ENCODE data around the gene NEURL2.

Gene NEURL2

GRCh38 chr20:45857882-45858216 lies 33.2 kb downstream of the NEURL2 start:
- peak in 6 of 42 donors; percentile 11 to 62 (median 40) for DNase-seq
- intact Hi-C loops (cut with DNase I), result no loop called here

DNA sequence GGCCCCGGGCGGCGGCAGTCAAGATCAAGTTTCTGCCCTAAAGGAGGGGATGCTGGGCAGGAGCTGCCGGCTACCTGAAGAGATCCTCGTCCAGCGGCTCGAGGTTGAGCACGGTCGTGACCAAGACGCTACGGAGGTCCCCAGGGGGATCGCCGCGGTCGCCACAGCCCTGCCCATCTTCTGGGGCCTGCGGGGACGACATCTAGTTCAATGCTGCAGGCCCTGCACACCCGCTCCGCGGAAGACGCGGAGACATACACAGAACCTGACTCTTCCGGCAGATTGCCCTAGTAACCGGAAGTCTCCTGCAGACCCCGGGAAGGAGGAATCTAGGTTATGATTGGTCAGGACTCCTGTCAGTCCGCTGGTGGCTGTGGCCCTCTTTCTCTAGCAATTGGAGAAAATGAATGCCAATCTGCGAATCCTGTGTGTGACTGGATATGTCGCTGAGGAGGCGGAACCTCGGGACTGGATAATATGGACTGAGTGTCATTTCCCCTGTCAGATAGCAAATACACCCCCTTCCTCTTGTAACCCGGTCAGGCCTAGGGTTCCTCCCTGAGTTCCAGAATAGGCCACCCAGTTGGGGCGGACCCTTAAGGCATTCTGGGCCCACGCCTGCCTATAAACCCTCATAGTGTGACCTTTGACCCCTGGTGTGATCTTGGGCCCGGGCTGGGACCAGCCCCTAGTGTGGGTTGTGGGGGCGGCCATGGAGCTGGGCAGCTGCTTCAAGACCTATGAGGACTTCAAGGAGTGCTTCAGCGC lies 33.7 kb downstream of the NEURL2 start, which contains the start of the genes ACOT8 and ZSWIM3:
ACOT8 (minus strand) TSS at position 279 of the 768 bp plus-strand sequence; CDS start at position 202, 77 bp downstream.
ZSWIM3 (plus strand) TSS at position 501 of the 768 bp plus-strand sequence; CDS start at position 713, 212 bp downstream.
- peak; percentile 79 to 100 (median 97) for DNase-seq
- intact Hi-C loops (cut with DNase I), result no loop called here

GRCh38 chr20:45853484-45853883 lies 37.5 kb downstream of the NEURL2 start:
- intact Hi-C loops (cut with DNase I), result no loop called here
- no peak for DNase-seq

- DNase-seq, result no peak
- intact Hi-C loops (cut with DNase I), result no loop called here
Observed at GRCh38 chr20:45852326-45852725, 38.7 kb downstream of the NEURL2 start.

DNA sequence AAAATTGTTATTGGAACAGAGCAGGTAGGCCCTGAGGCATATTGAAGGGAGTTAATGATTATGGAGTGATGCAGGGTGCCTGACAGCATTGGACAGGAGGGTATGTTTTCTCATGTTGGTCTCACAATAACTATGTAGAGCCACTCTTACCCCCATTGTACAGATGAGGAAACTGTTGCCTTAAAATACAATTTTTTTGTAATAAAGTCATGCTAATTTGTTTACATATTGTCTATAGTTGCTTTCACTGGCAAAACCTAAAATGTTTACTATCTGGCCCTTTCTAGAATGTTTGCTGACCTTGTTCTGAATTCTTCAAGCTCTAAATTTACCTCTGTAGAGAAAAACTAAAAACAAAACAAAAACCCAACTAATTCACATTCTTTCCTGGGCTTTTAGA lies 39.5 kb downstream of the NEURL2 start:
- intact Hi-C loops (cut with DNase I), result no loop called here
- DNase-seq, result no peak

DNA sequence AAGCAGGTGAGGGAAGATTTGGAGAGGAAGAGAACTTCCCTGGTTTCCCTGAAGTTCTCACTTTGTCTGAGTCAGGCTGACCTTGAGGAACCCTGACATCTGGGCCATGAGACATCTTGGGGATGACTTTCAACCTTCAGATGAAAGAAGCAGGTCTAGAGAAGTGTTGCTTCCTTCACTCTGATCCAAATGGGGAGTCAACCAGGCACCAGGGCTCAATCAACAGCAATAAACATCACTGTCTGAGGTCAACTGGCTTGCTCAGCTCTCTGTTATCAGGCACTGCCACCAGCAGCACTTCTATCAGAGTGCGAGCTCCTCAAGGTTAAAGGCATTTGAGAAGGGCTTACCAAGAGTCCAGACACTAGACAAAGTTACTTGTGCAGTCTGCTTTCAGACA lies 40.1 kb downstream of the NEURL2 start:
- intact Hi-C loops (cut with DNase I), result no loop called here
- DNase-seq, result no peak

DNA sequence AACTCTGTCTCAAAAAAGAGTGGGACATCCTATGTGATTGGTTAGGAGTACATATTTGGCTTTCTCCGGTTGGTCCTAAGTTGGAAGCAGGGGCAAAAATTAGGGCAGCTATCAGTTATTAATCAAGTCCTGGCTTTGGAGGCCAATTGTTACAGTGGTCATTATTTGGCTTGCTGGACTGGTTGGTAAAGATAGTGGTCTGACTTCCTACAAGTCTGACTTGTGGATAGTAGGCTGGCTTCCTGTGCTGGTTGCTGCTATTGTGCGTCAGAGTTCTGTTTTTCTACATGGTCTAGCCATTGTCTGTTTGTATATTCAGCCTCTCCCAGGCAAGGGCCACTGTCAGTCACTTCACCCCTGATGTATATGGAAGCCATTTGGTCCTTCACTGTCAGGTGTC lies 40.8 kb downstream of the NEURL2 start:
- intact Hi-C loops (cut with DNase I), result no loop called here
- no peak for DNase-seq

- intact Hi-C loops (cut with DNase I), result no loop called here
- DNase-seq, result no peak
Observed at GRCh38 chr20:45848969-45849582, 41.9 kb downstream of the NEURL2 start.

DNA sequence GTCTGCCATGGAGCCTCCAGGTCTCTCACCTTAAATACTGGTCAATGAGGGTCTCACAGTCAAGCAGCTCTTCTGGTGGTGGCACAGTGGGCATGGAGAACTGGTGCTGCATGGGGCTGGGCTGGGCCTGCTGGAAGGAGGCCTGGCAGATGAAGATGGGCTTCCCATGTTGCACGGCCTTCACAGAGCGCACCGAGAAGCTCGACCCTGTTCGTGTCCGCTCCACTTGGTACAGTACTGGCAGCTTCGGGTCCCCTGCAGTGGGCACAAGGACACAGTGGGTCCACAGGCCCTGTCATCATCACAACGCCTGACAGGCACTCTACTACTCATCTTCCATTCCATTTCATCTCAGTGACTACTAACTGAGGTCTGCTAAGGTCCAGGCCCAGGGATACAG lies 42.6 kb downstream of the NEURL2 start:
- intact Hi-C loops (cut with DNase I), result no loop called here
- no peak for DNase-seq

DNA sequence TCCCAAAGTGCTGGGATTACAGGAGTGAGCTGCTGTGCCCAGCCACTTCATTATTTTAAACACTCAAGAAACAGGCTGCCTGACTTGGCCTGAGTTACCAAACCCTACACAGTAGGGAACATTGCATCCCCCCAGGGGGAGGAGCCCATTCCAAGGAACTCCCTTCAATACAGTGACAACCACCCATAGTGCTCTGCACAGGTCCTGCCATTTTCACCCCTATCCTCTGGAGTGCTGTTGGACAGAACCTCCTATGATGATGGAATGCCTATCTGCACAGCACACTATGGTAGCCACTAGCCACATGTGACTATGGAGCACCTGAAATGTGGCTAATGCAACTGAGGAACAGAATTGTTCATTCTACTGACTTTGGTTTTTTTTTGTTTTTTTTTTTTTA lies 45.6 kb downstream of the NEURL2 start:
- no peak for DNase-seq
- intact Hi-C loops (cut with DNase I), result no loop called here

GRCh38 chr20:45843506-45843905 lies 47.5 kb downstream of the NEURL2 start:
- intact Hi-C loops (cut with DNase I), result no loop called here
- DNase-seq, result no peak

GRCh38 chr20:45842169-45842812 lies 48.7 kb downstream of the NEURL2 start:
- intact Hi-C loops (cut with DNase I), result no loop called here
- no peak for DNase-seq

DNA sequence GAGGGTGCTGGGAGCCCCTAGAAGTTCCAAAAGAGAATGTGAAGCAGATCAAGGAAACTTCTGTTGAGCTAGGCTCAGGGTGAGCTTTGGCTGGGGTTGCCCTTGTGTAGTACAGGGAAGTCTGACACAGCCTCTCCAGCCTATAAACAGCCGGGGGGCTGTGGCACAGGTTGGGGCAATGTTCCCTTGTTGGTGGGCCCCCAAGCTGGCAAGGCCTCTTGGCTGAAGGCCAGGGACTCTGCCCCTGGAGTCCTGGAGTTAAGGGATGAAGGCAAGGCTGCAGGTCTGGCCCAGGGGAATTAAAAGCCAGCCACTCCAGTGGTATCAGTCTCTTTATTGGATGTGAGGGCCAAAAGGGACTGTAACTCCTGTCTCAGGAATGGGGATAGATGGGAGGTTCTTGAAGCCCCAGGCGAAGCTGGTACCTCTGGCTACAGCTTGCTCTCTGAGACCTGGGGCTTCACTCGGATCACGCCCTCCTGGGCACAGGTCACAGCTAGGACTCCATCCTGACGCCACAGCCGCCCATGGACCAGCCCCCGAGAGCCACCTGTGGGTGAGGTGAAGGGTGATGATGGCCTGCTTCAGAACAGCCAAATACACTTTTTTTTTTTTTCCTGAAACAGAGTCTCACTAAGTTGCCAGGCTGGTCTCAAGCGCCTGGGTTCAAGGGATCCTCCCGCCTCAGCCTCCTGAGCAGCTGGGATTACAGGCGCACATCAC lies 49.4 kb downstream of the NEURL2 start:
- intact Hi-C loops (cut with DNase I), result no loop called here
- DNase-seq, result no peak

DNA sequence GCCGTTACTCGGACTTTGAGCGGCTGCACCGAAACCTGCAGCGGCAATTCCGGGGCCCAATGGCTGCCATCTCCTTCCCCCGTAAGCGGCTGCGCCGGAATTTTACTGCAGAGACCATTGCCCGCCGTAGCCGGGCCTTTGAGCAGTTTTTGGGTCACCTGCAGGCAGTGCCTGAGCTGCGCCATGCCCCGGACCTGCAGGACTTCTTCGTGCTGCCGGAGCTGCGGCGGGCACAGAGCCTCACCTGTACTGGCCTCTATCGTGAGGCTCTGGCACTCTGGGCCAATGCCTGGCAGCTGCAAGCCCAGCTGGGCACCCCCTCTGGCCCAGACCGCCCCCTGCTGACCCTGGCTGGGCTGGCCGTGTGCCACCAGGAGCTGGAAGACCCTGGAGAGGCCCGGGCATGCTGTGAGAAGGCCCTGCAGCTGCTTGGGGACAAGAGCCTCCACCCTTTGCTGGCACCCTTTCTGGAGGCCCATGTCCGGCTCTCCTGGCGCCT lies 50.3 kb downstream of the NEURL2 start:
- intact Hi-C loops (cut with DNase I), result no loop called here
- DNase-seq, result no peak

All from head of caudate nucleus (tissue), 42 donors.